Progenitor cell of endocrine pancreas (in vitro differentiated cells): ENCODE data around the gene SPAG17. TPM values are rescaled to one million over a fixed set of nuclear protein-coding genes. Genes with fewer than 3 reads are reported as not detected.

ENCODE experiments used
- DNase-seq: peaks from one replicate; pipeline ENCODE4 v3.0.0; 2021; ENCODE audit warnings: low spot score; ENCODE audit not compliant: unreplicated experiment
- H3K27ac Mint-ChIP-seq: 2 replicates; pipeline ENCODE4 v1.8.0; 2021; ENCODE audit warnings: mild to moderate bottlenecking, moderate library complexity, mixed read lengths
- H3K27me3 Mint-ChIP-seq: 2 replicates; pipeline ENCODE4 v1.8.0; 2021; ENCODE audit warnings: mixed read lengths
- H3K36me3 Mint-ChIP-seq: 2 replicates; pipeline ENCODE4 v1.8.0; 2022; ENCODE audit warnings: mixed read lengths; ENCODE audit not compliant: insufficient read depth
- H3K4me1 Mint-ChIP-seq: 2 replicates; pipeline ENCODE4 v1.8.0; 2021; ENCODE audit warnings: low read depth, mixed read lengths
- H3K4me3 Mint-ChIP-seq: 2 replicates; pipeline ENCODE4 v1.8.0; 2021; ENCODE audit warnings: low read depth, mild to moderate bottlenecking, moderate library complexity, mixed read lengths
- H3K9me3 Mint-ChIP-seq: 2 replicates; pipeline ENCODE4 v1.8.0; 2021; ENCODE audit warnings: low read depth, mixed read lengths
- CTCF ChIP-seq: fragments of 200-600 bp; sonication (generic); IDR thresholded peaks from one replicate; pipeline ENCODE4 v1.5.0; 2021; ENCODE audit warnings: antibody characterized with exemption, mild to moderate bottlenecking; ENCODE audit not compliant: unreplicated experiment
- total RNA-seq: library from RNA; stranded (reverse); gene quantifications from 2 replicates; pipeline ENCODE4 v1.2.1, GENCODE V29; 2021

SPAG17 gene
- total RNA-seq, 1 donor from 2014 or later, result 14.9 TPM

- H3K27ac Mint-ChIP-seq, result no peak overlapping the region
These were observed 26.1 kb downstream of the SPAG17 start for GRCh38 chr1:118158924-118159323.

GRCh38 chr1:118157506-118157905 is 27.5 kb downstream of the SPAG17 start:
- H3K4me3 Mint-ChIP-seq, result no peak overlapping the region
- no peak for TF ChIP-seq CTCF

More at GRCh38 chr1:118158924-118159323, 26.1 kb downstream of the SPAG17 start:
- no peaks in the 10 kb centered on the region for H3K9me3 Mint-ChIP-seq
- H3K27me3 Mint-ChIP-seq, result no peaks in the 10 kb centered on the region
- H3K4me1 Mint-ChIP-seq, result peaks cover 2% of the 10 kb centered on the region
- no peaks in the 10 kb centered on the region for H3K36me3 Mint-ChIP-seq
- no peak for TF ChIP-seq CTCF
- H3K4me3 Mint-ChIP-seq, result no peak overlapping the region
- DNase-seq, result no peak

GRCh38 chr1:118155106-118155505 is 29.9 kb downstream of the SPAG17 start:
- H3K36me3 Mint-ChIP-seq, result no peaks in the 10 kb centered on the region
- H3K9me3 Mint-ChIP-seq, result no peaks in the 10 kb centered on the region
- H3K27me3 Mint-ChIP-seq, result no peaks in the 10 kb centered on the region
- H3K27ac Mint-ChIP-seq, result no peak overlapping the region
- TF ChIP-seq CTCF, result no peak
- H3K4me1 Mint-ChIP-seq, result peaks cover 2% of the 10 kb centered on the region
- no peak overlapping the region for H3K4me3 Mint-ChIP-seq
- DNase-seq, result no peak

More at GRCh38 chr1:118157506-118157905, 27.5 kb downstream of the SPAG17 start:
- no peaks in the 10 kb centered on the region for H3K27me3 Mint-ChIP-seq
- DNase-seq, result no peak
- H3K4me1 Mint-ChIP-seq, result peaks cover 2% of the 10 kb centered on the region
- no peaks in the 10 kb centered on the region for H3K36me3 Mint-ChIP-seq
- H3K9me3 Mint-ChIP-seq, result no peaks in the 10 kb centered on the region
- no peak overlapping the region for H3K27ac Mint-ChIP-seq

- H3K27me3 Mint-ChIP-seq, result no peaks in the 10 kb centered on the region
- H3K27ac Mint-ChIP-seq, result no peak overlapping the region
- H3K4me3 Mint-ChIP-seq, result no peak overlapping the region
- no peaks in the 10 kb centered on the region for H3K36me3 Mint-ChIP-seq
- H3K9me3 Mint-ChIP-seq, result no peaks in the 10 kb centered on the region
- TF ChIP-seq CTCF, result peak; percentile 38
- peaks cover 2% of the 10 kb centered on the region for H3K4me1 Mint-ChIP-seq
- no peak for DNase-seq
These were observed 30.8 kb downstream of the SPAG17 start for GRCh38 chr1:118154220-118154619.

GRCh38 chr1:118151312-118151937 is 33.6 kb downstream of the SPAG17 start:
- no peaks in the 10 kb centered on the region for H3K27me3 Mint-ChIP-seq
- no peaks in the 10 kb centered on the region for H3K36me3 Mint-ChIP-seq
- peak; percentile 29 for DNase-seq
- no peak overlapping the region for H3K27ac Mint-ChIP-seq
- H3K9me3 Mint-ChIP-seq, result no peaks in the 10 kb centered on the region
- TF ChIP-seq CTCF, result peak; percentile 83
- peaks cover 3% of the 10 kb centered on the region for H3K4me1 Mint-ChIP-seq
- no peak overlapping the region for H3K4me3 Mint-ChIP-seq
